Adipose tissue (tissue), 3 donors: ENCODE results near the gene TMEM250. TPM values are rescaled to one million over a fixed set of nuclear protein-coding genes. Genes with fewer than 3 reads are reported as not detected.

Experiments used
- H3K27ac ChIP-seq: one replicate; pipeline ENCODE4 v1.5.1; 2013; ENCODE audit warnings: low read depth, low read length
- WGBS, 3 donors: extraction: QIAGEN DNeasy Blood & Tissue Kit; methylation state at CpG; one replicate each; pipeline ENCODE4 v1.1.7; 2013; 5-methylcytosine and 5-hydroxymethylcytosine counted together
- polyA plus RNA-seq, 3 donors: library from polyadenylated mRNA; stranded (reverse); fragments of 200-250 nt; gene quantifications; one replicate each; pipeline ENCODE4 v1.2.3, GENCODE V29; 2013
- donor health status: healthy with polysubstance abuse.
- donor health status: Bipolar disorder and iron deficiency.
- donor health status: healthy.

TMEM250 gene
- polyA plus RNA-seq, 3 donors: 14.9 to 25.9 (median 20.4) TPM

DNA sequence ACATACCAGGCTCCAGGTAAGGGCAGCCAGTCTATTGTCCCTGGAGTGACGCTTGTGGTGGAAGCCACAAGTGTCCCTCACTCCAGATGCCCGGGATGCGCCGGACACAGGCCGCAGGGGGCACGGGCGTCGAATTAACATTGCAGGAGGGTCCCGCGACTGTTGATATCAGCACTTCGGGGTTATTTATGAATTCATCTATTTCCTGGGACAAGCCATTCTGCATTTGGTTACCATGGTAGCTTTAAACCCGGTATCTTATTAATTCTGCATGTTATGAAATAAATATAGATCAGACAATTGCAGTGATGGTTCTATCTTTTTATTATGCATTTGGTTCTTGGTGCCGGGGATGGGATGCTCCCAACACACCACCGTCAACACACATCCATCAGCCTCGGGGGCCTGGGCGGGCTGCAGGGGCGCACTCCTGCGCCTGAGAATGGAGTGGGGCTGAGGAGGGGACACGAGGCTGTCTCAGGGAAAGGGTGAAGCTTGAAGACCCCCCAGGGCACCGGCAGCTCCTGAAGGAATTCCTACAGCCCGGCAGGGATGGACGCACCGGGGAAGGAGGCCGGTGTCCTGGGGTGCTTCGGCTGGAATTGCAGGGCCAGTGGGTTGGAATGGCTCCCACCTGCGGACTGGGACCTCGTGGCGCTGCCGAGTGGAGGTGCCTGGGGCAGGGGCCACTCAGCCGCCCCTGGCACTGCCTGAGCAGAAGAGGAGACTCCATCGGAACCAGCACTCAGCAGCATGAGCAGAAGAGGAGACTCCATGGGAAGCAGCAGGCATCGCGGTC lies 17.7 kb upstream of the TMEM250 start:
- H3K27ac ChIP-seq: no peak overlapping the region
- WGBS, 3 donors: 84 to 88% (median 84%) methylated on average over 32 to 33 of the region's 33 CpGs

DNA sequence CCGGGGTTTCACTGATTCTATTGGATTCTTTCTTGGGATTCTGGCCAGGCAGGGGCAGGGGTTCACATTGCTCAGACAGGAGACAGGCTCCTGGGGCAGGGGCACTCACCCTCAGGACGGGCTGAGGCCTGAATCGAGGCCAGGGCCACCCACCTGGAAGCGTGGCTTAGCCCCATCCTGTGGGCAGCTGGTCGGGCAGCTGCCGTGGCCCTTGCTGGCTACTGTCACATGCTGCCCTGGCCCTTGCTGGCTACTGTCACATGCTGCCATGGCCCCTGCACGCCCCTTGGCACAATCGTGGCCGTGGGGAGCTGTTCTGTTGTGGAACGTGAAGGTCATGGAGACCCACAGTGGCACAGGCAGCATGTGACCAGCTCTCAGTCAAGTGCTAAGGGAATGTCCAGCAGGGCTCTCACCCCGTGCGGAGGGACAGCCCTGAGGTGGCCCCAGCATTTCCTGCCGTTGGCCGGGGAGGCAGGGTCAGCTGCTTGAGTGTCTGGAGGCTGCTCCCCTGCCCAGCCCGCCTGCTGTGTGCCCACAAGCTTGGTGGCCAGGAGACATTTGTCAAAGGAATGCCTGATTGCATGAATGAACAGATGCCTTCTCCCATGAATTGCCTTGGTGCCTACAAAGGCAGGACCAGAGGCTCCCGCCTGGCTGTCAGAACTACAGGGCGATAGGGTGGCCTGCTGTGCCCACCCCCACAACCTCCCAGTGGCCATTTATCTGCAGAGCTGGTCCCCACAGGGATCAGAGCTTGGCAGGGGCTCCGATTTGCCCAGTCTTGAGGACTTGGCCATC lies 16.9 kb upstream of the TMEM250 start:
- no peak overlapping the region for H3K27ac ChIP-seq
- WGBS, 3 donors: 60 to 63% (median 62%) methylated on average over 18 of the region's 18 CpGs

DNA sequence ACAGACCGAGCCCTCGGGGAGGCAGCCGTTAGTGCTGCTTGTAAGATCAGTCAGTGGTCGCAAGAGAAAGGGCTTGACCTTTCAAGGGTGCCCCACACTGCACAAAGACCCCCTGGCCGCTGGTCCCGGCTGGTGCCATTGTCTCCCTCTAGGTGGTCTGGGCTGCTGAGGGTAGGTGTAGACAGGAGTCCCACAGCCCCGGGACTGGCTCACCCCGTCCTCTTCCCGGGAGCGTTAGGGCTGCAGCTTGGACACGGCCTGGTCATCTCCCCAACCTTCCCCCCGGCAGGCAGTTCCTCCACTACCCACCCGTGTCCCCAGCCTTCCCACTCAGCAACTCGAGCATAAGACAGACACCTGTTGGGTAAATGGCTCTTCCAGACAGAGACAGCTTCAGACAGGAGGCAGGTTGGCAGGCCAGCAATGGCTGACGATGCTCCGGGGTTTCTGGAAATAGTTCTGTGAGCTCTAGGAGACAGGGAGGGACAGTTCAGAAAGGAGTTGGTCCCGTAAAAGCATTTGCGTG lies 15.3 kb upstream of the TMEM250 start:
- no peak overlapping the region for H3K27ac ChIP-seq
- WGBS, 3 donors: 21 to 39% (median 33%) methylated on average over 18 of the region's 18 CpGs

DNA sequence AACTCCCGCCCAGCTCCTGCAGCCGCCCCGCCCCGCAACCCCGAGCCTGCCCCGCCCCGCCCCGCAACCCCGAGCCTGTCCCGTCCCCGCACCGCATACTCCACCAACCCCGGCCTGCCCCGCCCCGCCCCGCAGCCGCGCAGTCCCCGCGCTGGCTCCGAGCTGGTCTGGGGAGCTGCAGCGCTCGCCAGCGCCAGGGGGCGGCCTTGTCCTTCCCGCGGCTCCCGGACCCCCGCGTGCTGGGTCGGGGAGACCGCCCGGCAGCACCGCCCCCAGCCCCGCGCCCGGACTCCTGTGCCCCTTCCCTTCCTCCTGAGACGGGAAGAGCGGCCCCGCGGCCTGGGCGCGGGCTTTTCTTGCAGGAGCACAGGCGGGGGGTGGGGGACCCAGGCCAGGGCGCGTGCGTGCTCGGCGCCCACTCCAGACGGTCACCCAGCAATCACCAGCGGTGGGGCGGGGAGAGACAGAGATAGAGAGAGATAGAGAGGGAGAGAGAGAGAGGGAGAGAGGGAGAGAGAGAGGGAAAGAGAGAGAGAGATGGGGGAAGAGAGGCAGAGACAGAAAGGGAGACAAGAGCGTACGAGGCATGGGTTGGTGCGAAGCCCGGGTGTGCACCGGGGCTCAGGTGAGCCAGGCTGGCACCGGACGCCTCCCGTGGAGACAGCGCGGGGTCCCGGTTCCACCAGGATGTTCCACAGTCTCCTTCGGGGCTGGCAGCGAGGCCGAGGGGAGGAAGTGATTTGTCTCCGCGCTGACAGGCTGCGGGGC lies 14.7 kb upstream of the TMEM250 start:
- 1 to 4% (median 1%) methylated on average over 35 to 66 of the region's 69 CpGs for WGBS, 3 donors
- H3K27ac ChIP-seq: no peak overlapping the region

DNA sequence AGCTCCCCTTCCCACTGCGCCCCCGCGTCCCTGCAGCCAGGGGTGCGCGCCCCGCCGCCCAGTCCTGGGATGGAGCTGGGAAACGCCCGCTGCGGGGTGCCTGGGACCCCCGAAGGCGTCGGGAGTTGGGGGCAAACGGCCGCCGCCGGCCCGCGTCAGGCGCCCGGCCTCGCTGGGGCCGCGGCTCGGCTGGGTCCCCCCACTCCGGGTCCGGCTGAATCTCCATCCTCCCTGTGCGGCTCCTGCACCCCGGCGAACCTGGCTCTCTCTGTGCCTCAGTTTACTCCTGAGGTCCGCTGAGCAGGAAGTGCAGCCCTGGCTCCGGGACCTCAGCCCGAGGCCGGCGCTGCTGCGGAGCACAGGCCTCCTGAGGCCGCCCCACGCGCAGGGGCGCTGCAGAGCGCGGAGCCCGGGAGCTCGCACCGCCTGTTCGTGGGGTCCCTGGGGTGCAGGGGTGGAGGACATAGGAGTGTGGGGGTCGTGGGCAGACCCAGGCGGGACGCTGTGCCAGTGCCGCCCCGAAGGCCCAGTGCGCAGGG lies 13.9 kb upstream of the TMEM250 start:
- H3K27ac ChIP-seq: no peak overlapping the region
- 7 to 34% (median 9%) methylated on average over 33 to 52 of the region's 52 CpGs for WGBS, 3 donors

DNA sequence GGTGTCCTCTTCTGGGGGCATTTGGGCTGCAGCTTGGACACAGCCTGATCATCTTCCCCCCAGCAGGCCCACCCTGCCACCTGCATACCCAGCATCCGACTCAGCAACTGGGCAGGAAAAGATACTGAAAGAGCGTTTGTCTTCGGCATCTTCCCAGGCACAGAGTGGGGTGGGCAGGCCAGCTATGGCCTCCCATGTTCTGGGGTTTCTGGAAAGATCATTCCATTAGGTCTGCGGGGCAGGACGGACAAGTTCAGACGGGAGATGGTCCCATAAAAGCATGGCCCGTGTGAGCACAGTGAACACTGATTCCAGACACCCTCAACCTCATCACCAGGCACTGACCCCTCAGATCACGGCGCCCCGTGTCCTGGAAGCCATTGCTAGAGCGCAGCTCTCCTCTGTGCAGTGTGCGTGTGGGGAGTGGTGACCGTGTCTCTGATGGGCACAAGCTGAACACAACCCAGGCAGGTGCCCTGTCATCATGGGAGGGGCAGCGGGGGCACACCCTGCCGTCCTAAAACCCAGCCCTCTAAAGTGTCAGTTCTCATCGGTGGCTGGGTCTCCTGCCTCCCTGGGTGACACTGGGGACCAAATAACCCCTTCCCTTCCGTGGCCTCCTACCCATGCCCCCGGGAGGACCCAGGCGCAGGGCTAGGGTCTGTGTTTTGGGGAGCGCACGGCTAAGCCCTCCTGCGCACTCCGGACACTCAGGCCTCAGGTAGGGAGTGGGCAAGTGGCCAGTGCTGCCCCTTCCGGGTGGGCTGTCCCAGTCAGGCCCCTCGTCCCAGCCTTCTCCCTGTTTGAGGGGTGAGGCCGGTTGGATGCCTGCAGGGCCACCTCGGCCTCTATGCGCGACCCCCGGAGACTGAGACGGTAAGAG lies 13.2 kb upstream of the TMEM250 start:
- 57 to 69% (median 63%) methylated on average over 29 to 31 of the region's 31 CpGs for WGBS, 3 donors
- no peak overlapping the region for H3K27ac ChIP-seq

DNA sequence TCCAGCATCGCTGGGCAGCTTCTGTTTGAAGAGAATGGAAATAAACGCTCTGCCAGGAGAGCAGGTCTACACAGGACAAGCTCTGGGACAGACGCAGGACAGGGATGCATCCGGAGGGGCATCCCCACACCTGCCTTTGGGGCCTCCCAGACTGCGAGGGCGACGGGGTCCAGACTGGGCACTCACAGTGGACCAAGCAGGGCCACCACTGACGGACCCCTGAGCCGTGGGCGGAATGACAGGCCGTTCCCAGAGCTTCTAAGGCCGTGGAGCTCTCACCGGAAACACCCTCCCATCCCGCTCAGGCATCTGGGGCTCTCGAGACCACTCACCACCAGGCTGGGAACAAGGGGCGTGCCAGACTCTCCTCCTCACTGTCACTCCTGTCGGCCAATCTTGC lies 10.5 kb upstream of the TMEM250 start:
- WGBS, 3 donors: 59 to 76% (median 71%) methylated on average over 17 of the region's 17 CpGs
- H3K27ac ChIP-seq: no peak overlapping the region

DNA sequence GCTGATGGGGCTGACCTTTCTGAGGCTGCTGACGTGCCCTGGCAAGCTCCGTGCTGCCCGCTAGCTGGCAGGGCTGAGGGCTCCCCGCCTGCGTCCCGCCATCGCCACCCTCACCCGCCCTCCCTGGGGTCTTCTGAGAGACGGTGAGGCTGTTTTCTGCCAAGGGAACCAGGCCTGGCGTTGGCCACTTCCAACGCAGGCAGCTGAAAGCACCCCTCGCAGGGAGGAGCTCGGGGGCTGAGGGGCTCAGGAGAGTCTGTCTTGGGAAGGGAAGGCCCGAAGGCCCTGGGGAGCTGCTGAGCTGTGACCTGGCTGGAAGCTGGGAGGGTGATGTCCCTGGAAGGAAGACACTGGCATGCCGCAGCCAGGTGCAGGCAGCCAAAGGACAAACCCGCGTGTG lies 9.8 kb upstream of the TMEM250 start:
- no peak overlapping the region for H3K27ac ChIP-seq
- WGBS, 3 donors: 83 to 89% (median 84%) methylated on average over 17 of the region's 17 CpGs

DNA sequence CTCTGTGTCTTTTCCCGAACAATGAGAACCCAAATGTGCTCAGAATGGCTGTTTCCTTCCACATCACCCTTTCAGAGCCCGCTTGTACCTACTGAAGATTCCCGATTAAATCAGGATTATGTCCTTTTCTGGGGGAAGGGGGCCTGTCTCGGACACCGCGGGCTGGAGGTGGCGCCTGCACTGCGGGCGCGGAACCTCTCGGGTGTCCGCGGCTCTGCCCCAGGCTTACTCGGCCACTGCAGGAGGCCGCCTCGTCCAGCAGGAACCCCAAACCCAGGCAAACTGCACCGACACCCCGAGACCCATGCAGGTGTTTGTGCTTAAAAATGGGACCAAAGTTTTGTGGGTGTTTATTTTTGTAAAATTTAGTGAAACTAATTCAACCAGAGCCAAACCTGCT lies 8.6 kb upstream of the TMEM250 start:
- WGBS, 3 donors: 83 to 85% (median 85%) methylated on average over 18 of the region's 18 CpGs
- H3K27ac ChIP-seq: no peak overlapping the region

DNA sequence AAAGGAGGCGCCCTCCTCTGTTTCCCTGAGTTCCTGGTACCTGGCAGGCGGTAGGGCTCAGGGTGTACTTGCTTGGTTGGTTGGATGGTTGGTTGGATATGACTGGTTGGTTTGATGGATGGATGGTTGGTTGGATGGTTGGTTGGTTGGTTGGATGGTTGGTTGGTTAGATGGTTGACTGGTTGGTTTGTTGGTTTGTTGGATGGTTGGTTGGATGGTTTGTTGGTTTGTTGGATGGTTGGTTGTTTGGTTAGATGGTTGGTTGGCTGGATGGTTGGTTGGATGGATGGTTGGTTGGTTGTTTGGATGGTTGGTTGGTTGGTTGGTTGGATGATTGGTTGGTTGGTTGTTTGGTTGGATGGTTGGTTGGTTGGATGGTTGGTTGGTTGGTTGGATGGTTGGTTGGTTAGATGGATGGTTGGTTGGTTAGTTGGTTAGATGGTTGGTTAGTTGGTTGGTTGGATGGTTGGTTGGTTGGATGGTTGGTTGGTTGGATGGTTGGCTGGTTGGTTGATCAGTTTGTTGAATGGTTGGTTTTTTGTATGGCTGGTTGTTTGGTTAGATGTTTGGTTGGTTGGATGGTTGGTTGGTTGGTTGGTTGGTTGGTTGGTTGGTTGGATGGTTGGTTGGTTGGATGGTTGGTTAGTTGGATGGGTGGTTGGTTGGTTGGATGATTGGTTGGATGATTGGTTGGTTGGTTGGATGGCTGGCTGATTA lies 6.5 kb upstream of the TMEM250 start:
- WGBS, 3 donors: 79 to 95% (median 94%) methylated on average over 2 of the region's 2 CpGs
- no peak overlapping the region for H3K27ac ChIP-seq

DNA sequence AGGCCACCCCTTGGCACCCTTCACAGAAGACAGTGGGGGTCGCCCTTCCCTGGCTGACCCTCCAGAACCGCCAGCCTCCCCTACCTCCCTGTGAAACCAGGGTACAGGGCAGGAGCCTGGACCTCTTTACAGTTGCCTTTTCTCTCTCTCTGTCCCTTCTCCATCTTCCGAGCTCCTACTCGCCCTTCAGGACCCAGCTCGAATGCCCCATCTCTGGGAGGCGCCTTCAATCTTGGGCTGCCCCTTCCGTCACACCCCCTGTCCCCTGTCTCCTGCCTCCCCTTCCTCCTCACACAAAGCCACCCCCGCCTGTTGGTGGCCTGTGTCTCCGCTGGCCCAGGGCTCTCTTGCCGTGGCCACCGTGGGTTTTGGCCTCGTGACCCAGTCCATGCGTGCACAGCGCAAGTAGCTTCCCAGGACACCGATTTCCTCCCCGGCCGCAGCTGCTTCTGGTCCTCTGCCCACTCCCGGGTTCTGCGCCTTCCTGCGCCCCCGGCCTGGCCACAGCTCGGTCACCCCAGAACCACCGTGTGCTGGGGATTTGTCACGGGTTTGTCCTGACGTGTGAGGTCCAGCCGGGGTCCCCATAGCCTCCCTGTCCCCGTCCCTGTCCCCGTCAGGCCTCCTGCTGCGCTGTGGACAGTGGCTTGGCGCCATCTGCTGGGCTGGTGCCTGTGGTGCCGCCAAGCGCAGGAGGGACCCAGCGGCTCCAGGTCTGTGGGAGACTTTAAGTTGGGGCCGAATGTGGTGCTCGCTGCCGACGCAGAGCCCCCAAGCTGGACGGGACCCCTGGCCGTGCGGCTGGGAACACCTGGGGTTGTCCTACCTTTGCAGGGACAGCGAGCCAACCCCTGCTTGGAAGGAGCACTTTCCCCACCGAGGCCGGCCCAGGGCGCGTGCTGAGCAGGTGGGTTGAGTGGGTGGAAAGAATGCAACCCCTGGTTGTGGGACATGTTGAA lies 4.0 kb upstream of the TMEM250 start:
- no peak overlapping the region for H3K27ac ChIP-seq
- WGBS, 3 donors: 24 to 30% (median 25%) methylated on average over 45 of the region's 45 CpGs

DNA sequence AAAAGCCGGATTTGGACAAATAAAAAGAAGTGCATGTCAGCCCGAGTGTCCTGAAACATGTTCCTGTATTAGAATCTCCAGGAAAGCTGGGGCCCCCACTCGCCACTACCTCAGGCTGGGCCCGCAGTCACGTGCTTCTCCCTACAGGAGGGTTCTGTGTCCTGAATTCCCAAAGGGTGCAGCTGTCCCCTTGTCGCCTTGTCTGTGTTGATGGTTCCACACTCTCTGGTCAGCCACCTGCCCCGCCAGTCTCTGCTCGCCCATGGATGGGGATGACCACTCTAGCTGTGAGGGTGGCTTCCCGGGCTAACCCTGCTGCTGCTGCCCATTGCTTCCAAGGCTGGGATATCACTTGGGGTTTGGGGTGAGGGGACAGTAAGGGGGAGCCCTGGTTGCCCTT lies 3.1 kb upstream of the TMEM250 start:
- 88 to 92% (median 91%) methylated on average over 9 of the region's 9 CpGs for WGBS, 3 donors
- H3K27ac ChIP-seq: no peak overlapping the region

DNA sequence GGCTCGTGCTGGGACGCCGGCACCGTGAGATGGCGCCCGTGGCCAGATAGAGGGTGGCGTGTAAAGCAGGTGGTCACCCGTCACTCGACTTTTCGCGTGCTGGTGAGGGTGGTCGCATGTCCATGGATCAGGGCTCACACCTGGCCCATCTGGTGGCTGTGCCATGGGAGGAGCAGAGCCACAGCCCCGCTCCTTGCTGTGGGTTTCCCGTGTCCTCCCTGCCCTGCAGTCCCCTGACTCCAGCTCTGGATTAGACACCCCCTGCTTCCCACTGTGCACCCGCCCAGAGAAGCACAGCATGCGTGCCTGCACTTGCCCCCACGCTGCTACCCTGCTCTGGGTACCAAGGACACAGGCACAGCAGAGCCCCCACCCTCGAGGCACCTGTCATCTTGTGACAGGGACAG lies 1.8 kb upstream of the TMEM250 start:
- H3K27ac ChIP-seq: no peak overlapping the region
- WGBS, 3 donors: 87 to 92% (median 87%) methylated on average over 18 of the region's 18 CpGs

DNA sequence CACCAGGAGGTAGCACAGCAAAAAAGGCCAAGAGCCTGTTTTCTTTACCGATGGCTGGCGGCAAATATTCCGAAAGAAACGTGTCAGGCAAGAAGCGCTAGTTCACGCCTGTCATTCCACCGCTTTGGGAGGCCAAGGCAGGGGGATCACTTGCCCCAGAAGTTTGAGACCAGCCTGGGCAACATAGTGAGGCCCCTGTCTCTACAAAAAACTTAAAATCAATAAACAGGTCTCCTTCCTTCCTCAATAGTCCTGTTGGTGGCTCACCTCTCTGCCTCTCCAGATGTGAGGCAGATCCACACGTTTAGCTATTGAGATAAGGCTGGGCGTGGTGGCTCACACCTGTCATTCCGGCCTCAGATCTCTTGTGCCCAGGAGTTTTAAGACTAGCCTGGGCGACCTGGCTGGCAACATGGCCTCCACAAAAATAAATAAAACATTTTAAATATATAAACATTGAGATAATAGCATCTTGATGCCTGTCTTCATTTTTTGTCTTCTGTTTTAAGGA lies 1.3 kb upstream of the TMEM250 start:
- 48 to 67% (median 66%) methylated on average over 11 of the region's 11 CpGs for WGBS, 3 donors
- no peak overlapping the region for H3K27ac ChIP-seq

DNA sequence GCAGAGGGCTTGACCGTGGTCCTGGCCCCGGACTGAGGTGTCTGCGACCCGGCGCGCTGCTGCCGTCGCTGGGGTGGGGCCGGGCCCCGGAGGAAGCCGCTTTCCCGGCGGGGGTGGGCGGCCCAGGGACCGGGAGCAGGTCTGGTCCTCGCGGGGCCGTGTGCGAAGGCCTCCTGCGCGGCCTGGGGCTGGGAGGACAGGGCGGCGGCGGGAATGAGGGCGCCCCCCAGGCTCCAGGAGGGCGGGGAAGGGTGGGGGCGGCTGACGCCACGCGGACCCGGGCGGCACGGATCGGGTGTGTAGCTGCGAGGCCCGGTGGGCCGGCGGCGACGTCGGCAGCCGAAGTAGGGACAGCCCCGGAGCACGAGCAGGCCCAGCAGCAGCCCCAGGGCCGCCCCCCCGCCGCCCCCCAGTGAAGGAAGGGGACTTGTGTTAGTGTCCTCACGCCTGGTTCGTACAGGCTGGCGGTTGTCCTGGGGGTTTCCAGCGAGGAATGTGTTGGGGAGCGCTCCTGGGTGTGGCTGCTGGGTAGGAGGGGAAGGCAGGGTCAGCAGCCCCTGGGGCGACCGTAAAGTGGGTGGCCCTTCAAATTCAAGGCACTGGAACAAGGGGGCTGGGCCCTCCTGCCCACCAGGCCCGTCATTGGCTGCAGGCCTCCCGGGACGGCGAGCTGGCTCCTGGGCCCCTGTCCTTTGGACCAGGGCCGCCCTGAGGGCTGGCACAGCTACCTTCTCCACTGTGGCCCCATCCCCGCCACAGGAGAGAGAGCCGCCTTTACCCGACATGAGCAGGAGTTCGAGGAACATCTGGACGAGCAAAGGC lies 597 bp upstream of the TMEM250 start:
- H3K27ac ChIP-seq: peak overlapping the region; percentile 61
- WGBS, 3 donors: 1 to 2% (median 2%) methylated on average over 56 to 64 of the region's 64 CpGs
